ENCODE results near the gene C10orf67.

The C10orf67 gene

DNA sequence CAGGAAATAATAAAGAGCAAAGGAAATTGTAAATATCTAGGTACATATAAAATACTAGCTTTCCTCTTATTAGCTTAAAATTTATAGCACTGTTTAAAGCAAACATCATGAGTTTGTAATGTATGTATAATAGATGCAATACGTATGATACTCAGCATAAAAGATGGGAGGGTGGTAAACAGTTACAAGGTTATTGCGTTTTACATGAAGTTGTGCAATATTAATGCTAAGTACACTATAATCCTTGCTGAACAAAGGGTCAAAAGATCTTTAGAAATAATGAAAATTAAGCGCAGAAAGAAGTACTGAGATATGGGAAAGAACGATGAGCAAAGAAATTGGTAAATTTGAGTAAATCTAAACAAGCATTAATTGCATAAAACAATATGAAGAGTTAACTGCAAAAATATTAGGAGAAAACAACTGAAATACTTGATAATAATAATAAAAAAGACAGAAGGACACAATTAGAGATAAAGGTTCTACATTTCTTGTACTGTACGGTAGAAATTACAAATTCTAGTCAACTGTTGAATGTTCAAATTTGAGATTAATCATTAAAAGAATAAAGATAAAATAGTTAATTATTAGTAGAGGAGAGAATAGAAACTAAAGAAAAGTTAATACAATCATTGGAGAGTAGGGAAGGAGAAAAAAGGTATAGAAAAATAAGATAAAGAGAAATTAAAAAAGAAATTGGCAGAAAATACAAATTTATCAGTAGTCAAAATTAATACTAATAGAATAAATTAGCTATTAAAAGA lies 17.9 kb downstream of the C10orf67 start:
- H3K27me3 ChIP-seq (ENCODE audit: control insufficient read depth in 5 of 5, insufficient read depth in 4 of 5, low read length in 5 of 5), result peaks cover 0 to 4% (median 3%) of the 10 kb centered on the region in 5 donors
- peaks cover 0 to 10% (median 8%) of the 10 kb centered on the region in 5 donors for H3K9me3 ChIP-seq (ENCODE audit: control insufficient read depth in 5 of 5, low read length in 5 of 5)
- H3K9ac ChIP-seq (ENCODE audit: low read length in 5 of 5), result no peak overlapping the region
- H3K27ac ChIP-seq (ENCODE audit: low read depth, low read length), result no peak overlapping the region
- no peak overlapping the region for H3K4me3 ChIP-seq (ENCODE audit: low read depth in 1 of 5, low read length in 5 of 5)
- no peaks in the 10 kb centered on the region for H3K36me3 ChIP-seq (ENCODE audit: control insufficient read depth in 5 of 5, insufficient read depth in 5 of 5, low read length in 5 of 5)
- no peaks in the 10 kb centered on the region for H3K4me1 ChIP-seq (ENCODE audit: control insufficient read depth in 5 of 5, insufficient read depth in 5 of 5, low read length in 5 of 5)

DNA sequence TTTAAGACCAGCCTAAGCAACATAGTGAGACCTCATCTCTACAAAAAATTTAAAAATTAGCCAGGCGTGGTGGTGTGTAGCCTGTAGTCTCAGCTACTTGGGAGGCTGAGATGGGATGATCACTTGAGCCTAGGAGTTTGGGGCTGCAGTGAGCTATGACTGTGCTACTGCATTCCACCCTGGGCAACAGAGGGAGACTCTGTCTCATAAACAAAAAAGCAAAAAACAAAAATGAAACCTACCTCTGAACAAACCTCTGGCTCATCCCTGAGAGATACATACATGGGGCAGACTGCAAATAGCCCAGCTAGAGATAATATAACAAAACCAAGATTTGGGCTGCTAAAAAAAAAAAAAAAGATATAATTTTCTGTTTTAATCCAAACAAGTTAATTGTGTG lies 19.5 kb downstream of the C10orf67 start:
- Histone ChIP-seq H3K4me3 (ENCODE audit: low read depth in 1 of 5, low read length in 5 of 5) (no peak overlapping the region), H3K9me3 (ENCODE audit: control insufficient read depth in 5 of 5, low read length in 5 of 5) (peaks cover 0 to 5% (median 2%) of the 10 kb centered on the region in 5 donors), H3K27ac (ENCODE audit: low read depth, low read length) (no peak overlapping the region), H3K36me3 (ENCODE audit: control insufficient read depth in 5 of 5, insufficient read depth in 5 of 5, low read length in 5 of 5) (no peaks in the 10 kb centered on the region), H3K27me3 (ENCODE audit: control insufficient read depth in 5 of 5, insufficient read depth in 4 of 5, low read length in 5 of 5) (peaks cover 0 to 4% (median 3%) of the 10 kb centered on the region in 5 donors), H3K9ac (ENCODE audit: low read length in 5 of 5) (no peak overlapping the region), H3K4me1 (ENCODE audit: control insufficient read depth in 5 of 5, insufficient read depth in 5 of 5, low read length in 5 of 5) (no peaks in the 10 kb centered on the region)

DNA sequence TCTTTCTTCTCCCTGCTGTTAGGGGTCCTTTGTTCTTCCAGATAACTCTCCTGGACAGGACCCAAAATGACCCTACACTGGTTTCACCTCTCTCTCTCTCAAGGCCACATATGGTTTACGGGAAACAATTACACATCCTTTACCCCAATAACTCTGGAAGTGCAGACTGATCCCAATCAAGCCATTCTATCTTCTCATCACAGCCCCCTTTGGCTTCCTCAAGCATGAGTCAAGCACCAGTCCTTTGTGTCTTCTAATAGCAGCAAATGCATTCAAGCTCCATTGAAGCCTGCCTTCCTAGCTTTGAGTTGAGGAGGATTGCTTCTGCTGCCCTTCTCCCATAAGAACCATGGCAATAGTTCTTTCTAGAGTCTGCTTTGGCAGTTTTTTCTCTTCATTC lies 20.2 kb downstream of the C10orf67 start:
- H3K36me3 ChIP-seq (ENCODE audit: control insufficient read depth in 5 of 5, insufficient read depth in 5 of 5, low read length in 5 of 5), result no peaks in the 10 kb centered on the region
- peaks cover 0 to 4% (median 3%) of the 10 kb centered on the region in 5 donors for H3K27me3 ChIP-seq (ENCODE audit: control insufficient read depth in 5 of 5, insufficient read depth in 4 of 5, low read length in 5 of 5)
- H3K9me3 ChIP-seq (ENCODE audit: control insufficient read depth in 5 of 5, low read length in 5 of 5), result peaks cover 0 to 5% (median 0%) of the 10 kb centered on the region in 5 donors
- no peak overlapping the region for H3K4me3 ChIP-seq (ENCODE audit: low read depth in 1 of 5, low read length in 5 of 5)
- H3K27ac ChIP-seq (ENCODE audit: low read depth, low read length), result no peak overlapping the region
- H3K4me1 ChIP-seq (ENCODE audit: control insufficient read depth in 5 of 5, insufficient read depth in 5 of 5, low read length in 5 of 5), result no peaks in the 10 kb centered on the region
- H3K9ac ChIP-seq (ENCODE audit: low read length in 5 of 5), result no peak overlapping the region

DNA sequence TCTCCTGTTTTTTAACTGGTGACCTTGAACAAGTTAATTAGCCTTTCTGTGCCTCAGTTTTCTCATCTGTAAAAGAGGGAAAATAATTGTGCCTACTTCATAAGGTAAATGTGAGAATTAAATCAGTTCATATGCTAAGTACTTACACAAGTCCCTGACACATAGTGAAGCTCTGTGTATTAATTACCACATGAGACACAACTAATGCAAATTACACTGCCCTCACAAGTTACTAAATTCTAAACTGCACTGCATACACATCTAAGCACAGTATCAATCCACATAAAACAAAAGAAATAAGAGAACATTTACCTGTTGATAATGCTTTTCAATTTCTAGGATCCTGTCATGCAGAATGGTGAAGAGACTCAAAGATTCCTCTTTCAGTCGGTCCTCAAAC lies 22.5 kb downstream of the C10orf67 start:
- no peak overlapping the region for H3K27ac ChIP-seq (ENCODE audit: low read depth, low read length)
- H3K36me3 ChIP-seq (ENCODE audit: control insufficient read depth in 5 of 5, insufficient read depth in 5 of 5, low read length in 5 of 5), result no peaks in the 10 kb centered on the region
- no peaks in the 10 kb centered on the region for H3K4me1 ChIP-seq (ENCODE audit: control insufficient read depth in 5 of 5, insufficient read depth in 5 of 5, low read length in 5 of 5)
- H3K4me3 ChIP-seq (ENCODE audit: low read depth in 1 of 5, low read length in 5 of 5), result no peak overlapping the region
- H3K27me3 ChIP-seq (ENCODE audit: control insufficient read depth in 5 of 5, insufficient read depth in 4 of 5, low read length in 5 of 5), result peaks cover 0 to 4% (median 3%) of the 10 kb centered on the region in 5 donors
- no peaks in the 10 kb centered on the region for H3K9me3 ChIP-seq (ENCODE audit: control insufficient read depth in 5 of 5, low read length in 5 of 5)
- H3K9ac ChIP-seq (ENCODE audit: low read length in 5 of 5), result no peak overlapping the region

DNA sequence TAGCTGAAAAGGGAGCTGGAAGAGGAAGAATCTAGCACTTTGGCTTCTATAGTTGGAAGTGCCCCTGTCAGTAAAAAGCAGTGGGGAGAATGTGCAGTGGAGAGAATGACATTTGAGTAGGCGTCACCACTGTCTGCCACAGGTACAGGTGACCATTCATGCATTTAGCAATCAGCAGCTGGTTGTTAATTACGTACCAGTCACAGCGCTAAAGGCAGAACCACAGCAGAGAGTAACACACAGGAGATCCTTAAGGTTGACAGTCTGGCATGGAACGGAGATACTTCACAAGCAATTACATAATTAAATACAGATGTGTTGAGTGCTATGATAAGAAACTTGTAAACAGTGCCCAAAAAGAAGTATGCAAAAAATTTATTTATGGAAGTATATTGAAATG lies 24.8 kb downstream of the C10orf67 start:
- H3K4me3 ChIP-seq (ENCODE audit: low read depth in 1 of 5, low read length in 5 of 5), result no peak overlapping the region
- H3K27ac ChIP-seq (ENCODE audit: low read depth, low read length), result no peak overlapping the region
- no peak overlapping the region for H3K9ac ChIP-seq (ENCODE audit: low read length in 5 of 5)
- no peaks in the 10 kb centered on the region for H3K36me3 ChIP-seq (ENCODE audit: control insufficient read depth in 5 of 5, insufficient read depth in 5 of 5, low read length in 5 of 5)
- no peaks in the 10 kb centered on the region for H3K9me3 ChIP-seq (ENCODE audit: control insufficient read depth in 5 of 5, low read length in 5 of 5)
- no peaks in the 10 kb centered on the region for H3K4me1 ChIP-seq (ENCODE audit: control insufficient read depth in 5 of 5, insufficient read depth in 5 of 5, low read length in 5 of 5)
- H3K27me3 ChIP-seq (ENCODE audit: control insufficient read depth in 5 of 5, insufficient read depth in 4 of 5, low read length in 5 of 5), result peaks cover 0 to 4% (median 0%) of the 10 kb centered on the region in 5 donors

DNA sequence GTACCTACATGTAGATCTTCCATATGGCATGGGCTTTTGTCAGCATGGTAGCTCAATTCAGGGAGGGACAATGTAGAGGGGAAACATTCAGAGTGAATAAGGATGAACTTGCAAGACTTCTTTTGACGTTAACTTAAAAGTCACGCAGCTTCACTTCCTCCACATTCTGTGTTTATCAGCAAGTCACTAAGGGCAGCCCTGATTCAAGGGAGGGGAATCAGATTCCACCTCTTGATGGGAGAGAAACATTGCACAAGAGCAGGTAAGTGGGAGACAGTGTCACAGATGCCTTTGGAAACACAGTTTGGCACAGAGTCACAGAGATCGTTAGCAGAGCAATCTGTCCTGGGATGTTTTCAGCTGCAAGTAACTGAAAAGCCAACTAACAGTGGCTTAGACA lies 26.2 kb downstream of the C10orf67 start:
- Histone ChIP-seq H3K36me3 (ENCODE audit: control insufficient read depth in 5 of 5, insufficient read depth in 5 of 5, low read length in 5 of 5) (no peaks in the 10 kb centered on the region), H3K9me3 (ENCODE audit: control insufficient read depth in 5 of 5, low read length in 5 of 5) (no peaks in the 10 kb centered on the region), H3K4me1 (ENCODE audit: control insufficient read depth in 5 of 5, insufficient read depth in 5 of 5, low read length in 5 of 5) (no peaks in the 10 kb centered on the region), H3K9ac (ENCODE audit: low read length in 5 of 5) (no peak overlapping the region), H3K27me3 (ENCODE audit: control insufficient read depth in 5 of 5, insufficient read depth in 4 of 5, low read length in 5 of 5) (no peaks in the 10 kb centered on the region), H3K4me3 (ENCODE audit: low read depth in 1 of 5, low read length in 5 of 5) (no peak overlapping the region), H3K27ac (ENCODE audit: low read depth, low read length) (no peak overlapping the region)

DNA sequence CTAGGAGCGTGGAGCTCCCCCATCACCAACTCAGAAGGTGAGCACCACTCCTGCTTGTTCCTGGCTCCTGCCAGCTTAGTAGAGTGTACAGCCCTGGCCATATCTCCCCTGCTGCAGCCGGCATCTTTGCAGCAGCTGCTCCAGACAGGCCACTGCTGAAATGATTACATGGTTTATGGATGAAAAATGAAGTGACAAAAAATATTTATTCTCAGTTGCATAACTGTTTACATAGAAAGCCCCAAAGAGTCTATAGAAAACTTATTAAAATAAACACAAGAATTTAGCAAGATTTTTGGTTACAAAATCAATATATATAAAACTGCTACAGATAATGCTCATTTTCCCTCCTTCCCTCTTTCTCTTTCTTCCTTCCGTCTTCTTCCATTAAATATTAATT lies 27.2 kb downstream of the C10orf67 start:
- Histone ChIP-seq H3K4me1 (ENCODE audit: control insufficient read depth in 5 of 5, insufficient read depth in 5 of 5, low read length in 5 of 5) (no peaks in the 10 kb centered on the region), H3K36me3 (ENCODE audit: control insufficient read depth in 5 of 5, insufficient read depth in 5 of 5, low read length in 5 of 5) (no peaks in the 10 kb centered on the region), H3K9me3 (ENCODE audit: control insufficient read depth in 5 of 5, low read length in 5 of 5) (no peaks in the 10 kb centered on the region), H3K4me3 (ENCODE audit: low read depth in 1 of 5, low read length in 5 of 5) (no peak overlapping the region), H3K27ac (ENCODE audit: low read depth, low read length) (no peak overlapping the region), H3K9ac (ENCODE audit: low read length in 5 of 5) (no peak overlapping the region), H3K27me3 (ENCODE audit: control insufficient read depth in 5 of 5, insufficient read depth in 4 of 5, low read length in 5 of 5) (no peaks in the 10 kb centered on the region)

DNA sequence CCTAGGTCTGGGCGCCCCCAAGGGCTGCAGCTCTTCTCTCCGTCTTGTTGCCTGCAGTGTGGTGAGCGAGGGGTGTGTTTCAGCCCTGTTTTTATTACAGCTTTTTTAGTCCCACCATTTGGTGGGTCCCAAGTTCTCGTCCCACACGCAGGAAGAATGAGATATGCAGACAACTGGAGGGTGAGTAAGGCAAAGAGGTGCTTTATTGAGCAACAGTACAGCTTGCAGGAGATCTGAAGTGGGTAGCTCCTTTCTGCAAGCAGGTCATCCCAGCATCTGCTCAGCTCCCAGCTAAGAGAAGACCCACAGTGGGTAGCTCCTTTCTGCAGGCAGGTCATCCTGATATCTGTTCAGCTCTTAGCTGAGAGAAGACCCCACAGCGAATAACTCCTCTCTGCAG lies 28.2 kb downstream of the C10orf67 start:
- H3K27me3 ChIP-seq (ENCODE audit: control insufficient read depth in 5 of 5, insufficient read depth in 4 of 5, low read length in 5 of 5), result no peaks in the 10 kb centered on the region
- H3K4me3 ChIP-seq (ENCODE audit: low read depth in 1 of 5, low read length in 5 of 5), result no peak overlapping the region
- H3K27ac ChIP-seq (ENCODE audit: low read depth, low read length), result no peak overlapping the region
- H3K36me3 ChIP-seq (ENCODE audit: control insufficient read depth in 5 of 5, insufficient read depth in 5 of 5, low read length in 5 of 5), result no peaks in the 10 kb centered on the region
- H3K9me3 ChIP-seq (ENCODE audit: control insufficient read depth in 5 of 5, low read length in 5 of 5), result no peaks in the 10 kb centered on the region
- no peaks in the 10 kb centered on the region for H3K4me1 ChIP-seq (ENCODE audit: control insufficient read depth in 5 of 5, insufficient read depth in 5 of 5, low read length in 5 of 5)
- no peak overlapping the region for H3K9ac ChIP-seq (ENCODE audit: low read length in 5 of 5)

DNA sequence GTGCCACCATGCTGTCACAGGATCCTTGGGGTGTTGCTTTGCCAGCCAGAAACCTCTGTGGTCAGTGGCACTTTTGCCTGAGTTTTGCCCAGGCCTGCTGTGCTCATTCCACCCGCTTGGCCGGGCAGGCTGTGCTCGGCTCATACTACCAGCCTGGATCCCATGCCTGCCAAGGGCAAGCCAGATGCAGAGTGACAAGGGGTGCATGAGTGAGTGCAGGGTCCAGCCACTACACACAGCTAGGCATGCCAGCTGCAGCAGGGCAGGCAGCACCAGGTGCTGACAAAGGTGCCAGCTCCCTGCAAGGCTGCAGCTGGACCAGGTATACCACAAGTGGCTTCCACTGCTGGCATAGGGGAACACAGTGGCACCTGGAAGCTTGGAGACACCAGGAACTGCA lies 28.6 kb downstream of the C10orf67 start:
- Histone ChIP-seq H3K4me1 (ENCODE audit: control insufficient read depth in 5 of 5, insufficient read depth in 5 of 5, low read length in 5 of 5) (no peaks in the 10 kb centered on the region), H3K9me3 (ENCODE audit: control insufficient read depth in 5 of 5, low read length in 5 of 5) (no peaks in the 10 kb centered on the region), H3K9ac (ENCODE audit: low read length in 5 of 5) (no peak overlapping the region), H3K4me3 (ENCODE audit: low read depth in 1 of 5, low read length in 5 of 5) (no peak overlapping the region), H3K27me3 (ENCODE audit: control insufficient read depth in 5 of 5, insufficient read depth in 4 of 5, low read length in 5 of 5) (no peaks in the 10 kb centered on the region), H3K36me3 (ENCODE audit: control insufficient read depth in 5 of 5, insufficient read depth in 5 of 5, low read length in 5 of 5) (no peaks in the 10 kb centered on the region), H3K27ac (ENCODE audit: low read depth, low read length) (no peak overlapping the region)

DNA sequence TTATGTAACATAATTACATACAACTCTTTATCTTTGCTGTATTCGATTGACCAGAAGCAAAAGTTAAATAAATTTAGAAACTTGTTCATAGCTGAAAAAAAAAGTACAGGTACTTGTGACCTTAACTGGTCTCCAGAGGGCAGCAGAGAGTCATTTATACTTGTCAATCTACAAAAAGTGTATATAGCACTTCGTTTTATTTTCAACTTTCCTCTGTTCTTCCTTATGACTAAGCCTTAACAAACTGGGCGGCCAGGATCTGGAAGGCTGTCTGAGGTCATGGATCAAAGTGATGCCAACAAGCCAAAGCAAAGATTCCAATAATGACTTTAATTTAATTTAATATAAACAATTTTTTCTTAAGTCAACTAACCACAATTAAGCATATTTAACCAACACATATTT lies 29.8 kb downstream of the C10orf67 start:
- Histone ChIP-seq H3K9me3 (ENCODE audit: control insufficient read depth in 5 of 5, low read length in 5 of 5) (no peaks in the 10 kb centered on the region), H3K27ac (ENCODE audit: low read depth, low read length) (no peak overlapping the region), H3K9ac (ENCODE audit: low read length in 5 of 5) (no peak overlapping the region), H3K4me3 (ENCODE audit: low read depth in 1 of 5, low read length in 5 of 5) (no peak overlapping the region), H3K27me3 (ENCODE audit: control insufficient read depth in 5 of 5, insufficient read depth in 4 of 5, low read length in 5 of 5) (no peaks in the 10 kb centered on the region), H3K36me3 (ENCODE audit: control insufficient read depth in 5 of 5, insufficient read depth in 5 of 5, low read length in 5 of 5) (no peaks in the 10 kb centered on the region), H3K4me1 (ENCODE audit: control insufficient read depth in 5 of 5, insufficient read depth in 5 of 5, low read length in 5 of 5) (peaks cover 0 to 2% (median 0%) of the 10 kb centered on the region in 5 donors)

Data from subcutaneous abdominal adipose tissue (tissue), 5 donors.